K562 (cell line): Measurements from ENCODE around the gene NTPCR. TPM values are rescaled to one million over a fixed set of nuclear protein-coding genes. Genes with fewer than 3 reads are reported as not detected.
A peak's percentile ranks its signal among the peaks of the same experiment; 100 is the strongest.

ENCODE experiments used
- ELF2 ChIP-seq: fragments of 250-450 bp; sonication (Bioruptor Pico); IDR thresholded peaks from 2 replicates; pipeline ENCODE4 v1.5.0; 2021; ENCODE audit warnings: mild to moderate bottlenecking
- FUS ChIP-seq: fragments of 200-400 bp; formaldehyde crosslinking; optimal IDR thresholded peaks from 2 replicates; pipeline ENCODE3; 2017; ENCODE audit warnings: low read depth, low read length
- PHF8 ChIP-seq: fragments of 200-600 bp; sonication (generic); IDR thresholded peaks from 2 replicates; pipeline ENCODE4 v1.6.1; 2012; ENCODE audit warnings: mixed run types, mild to moderate bottlenecking, inconsistent platforms, low read length, moderate library complexity, borderline replicate concordance
- TAL1 ChIP-seq: fragments of 450-650 bp; IDR thresholded peaks from 2 replicates; pipeline ENCODE4 v1.6.1; 2016; ENCODE audit warnings: mild to moderate bottlenecking
- ZBTB7A ChIP-seq: IDR thresholded peaks from 2 replicates; pipeline ENCODE4 v1.6.1; 2011; ENCODE audit warnings: low read depth, mild to moderate bottlenecking, low read length, moderate library complexity, borderline replicate concordance; ENCODE audit not compliant: control insufficient read depth
- polyA plus RNA-seq, 8 experiments: library from polyadenylated mRNA; depleted of rRNA in 4 of 8; stranded (reverse) in 5 of 8; unstranded in 3 of 8; fragments of >200 nt; fragmentation: Nextera tagmentation in 2 of 8; fragmentation: Illumina TruSeq in 1 of 8; extraction: Ambion mirVana in 2 of 8; extraction: Trizol in 1 of 8; gene quantifications; 2 replicates each; pipeline versions ENCODE4 v1.2.1 to v1.2.3, GENCODE V29; 2011 to 2014; ENCODE audit warnings: inconsistent platforms in 1 of 8, missing spikeins in 1 of 8
- total RNA-seq, 7 experiments: library from RNA; depleted of rRNA in 6 of 7; stranded (reverse); fragments of >200 nt in 6 of 7; fragmentation: Illumina TruSeq in 2 of 7; extraction: Trizol in 2 of 7; gene quantifications; 2 replicates each; pipeline versions ENCODE4 v1.2.1 to v1.2.3, GENCODE V29; 2011 to 2021; ENCODE audit warnings: low replicate concordance in 1 of 7
- TF ChIP-seq, protein P1 (sequence below): fragments of 450-650 bp; IDR thresholded peaks from 2 replicates; pipeline ENCODE4 v1.6.1; 2014; ENCODE audit warnings: low read depth, mild to moderate bottlenecking, moderate library complexity, borderline replicate concordance
- TF ChIP-seq, protein P2 (sequence below): fragments of 250-450 bp; sonication (Bioruptor Pico); IDR thresholded peaks from 2 replicates; pipeline ENCODE4 v1.4.0; 2020; ENCODE audit warnings: mild to moderate bottlenecking, moderate library complexity
- TF ChIP-seq, protein P3 (sequence below), 3 experiments: fragments of 200-800 bp in 1 of 3; fragments of 250-450 bp in 1 of 3; fragments of 450-650 bp in 1 of 3; sonication (Bioruptor Pico) in 1 of 3; sonication (Bioruptor generic) in 1 of 3; formaldehyde crosslinking in 1 of 3; IDR thresholded peaks; 2 replicates each; pipeline versions ENCODE4 v1.6.1 to v1.8.0; 2016 to 2022; ENCODE audit warnings: mild to moderate bottlenecking in 2 of 3, missing genetic modification characterization in 2 of 3, missing compliant biosample characterization in 1 of 3, moderate library complexity in 1 of 3

NTPCR gene
- total and polyA plus RNA-seq, 9 of the 15 experiments (the other 6 are each of a cell fraction or from before 2014, with no cell fraction given): 19.3 to 105 (median 48.8) TPM

DNA sequence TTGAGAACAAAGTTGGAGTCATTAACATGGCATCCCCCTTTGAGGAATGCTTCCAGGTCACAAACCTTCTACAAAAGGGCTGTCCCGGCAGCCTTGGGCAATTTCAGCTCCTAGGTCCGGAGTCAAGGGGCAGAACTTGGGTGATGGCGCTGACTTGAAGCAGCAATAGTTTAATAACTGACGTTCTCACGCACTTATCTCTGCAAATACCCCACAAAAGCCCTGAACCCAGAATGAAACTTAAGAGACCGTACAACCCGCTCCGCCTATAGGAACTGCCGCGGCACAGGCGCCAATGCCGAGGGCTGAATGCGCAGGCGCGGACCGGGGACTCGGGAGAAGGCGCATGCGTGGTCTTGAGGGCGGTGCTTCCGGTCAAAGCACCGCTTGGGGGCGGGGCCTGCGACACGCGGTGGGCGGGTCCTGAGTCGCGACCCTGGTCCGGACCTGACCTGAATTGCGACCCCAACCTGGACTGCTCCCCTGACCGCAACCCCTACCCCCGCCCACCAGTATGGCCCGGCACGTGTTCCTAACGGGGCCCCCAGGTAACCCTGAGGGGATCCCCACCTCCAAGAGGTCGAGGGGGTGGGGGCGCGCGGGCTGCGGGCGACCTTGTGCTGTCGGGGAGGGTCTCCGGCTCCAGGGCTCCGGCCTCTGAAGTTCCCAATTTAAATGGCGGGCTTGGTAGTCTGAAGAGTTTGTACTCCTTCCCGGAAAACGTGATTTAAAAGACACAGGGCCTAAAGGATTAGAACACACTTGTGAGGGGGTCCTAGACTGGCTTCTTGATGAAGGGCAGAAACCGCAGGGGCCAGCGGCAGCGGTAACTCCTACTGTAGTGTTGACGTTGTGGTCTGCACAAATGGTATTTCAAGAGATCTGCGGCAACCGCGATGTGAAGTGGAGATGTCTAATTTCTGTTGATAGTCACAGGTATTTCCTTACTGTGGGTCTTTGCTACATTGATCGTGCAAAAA, at the start of gene NTPCR (continued):
- TF ChIP-seq PHF8 (peak; percentile 72; the same call in 1 of the 2 replicates), FUS (no peak), TAL1 (no peak), ELF2 (CRISPR knock-in tag) (no peak), ZBTB7A (peak; percentile 80)
- TF ChIP-seq, protein P1, sequence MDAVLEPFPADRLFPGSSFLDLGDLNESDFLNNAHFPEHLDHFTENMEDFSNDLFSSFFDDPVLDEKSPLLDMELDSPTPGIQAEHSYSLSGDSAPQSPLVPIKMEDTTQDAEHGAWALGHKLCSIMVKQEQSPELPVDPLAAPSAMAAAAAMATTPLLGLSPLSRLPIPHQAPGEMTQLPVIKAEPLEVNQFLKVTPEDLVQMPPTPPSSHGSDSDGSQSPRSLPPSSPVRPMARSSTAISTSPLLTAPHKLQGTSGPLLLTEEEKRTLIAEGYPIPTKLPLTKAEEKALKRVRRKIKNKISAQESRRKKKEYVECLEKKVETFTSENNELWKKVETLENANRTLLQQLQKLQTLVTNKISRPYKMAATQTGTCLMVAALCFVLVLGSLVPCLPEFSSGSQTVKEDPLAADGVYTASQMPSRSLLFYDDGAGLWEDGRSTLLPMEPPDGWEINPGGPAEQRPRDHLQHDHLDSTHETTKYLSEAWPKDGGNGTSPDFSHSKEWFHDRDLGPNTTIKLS: 0 out of 2 replicates have a peak, but pooled peaks have one; percentile 41
- TF ChIP-seq, protein P2, sequence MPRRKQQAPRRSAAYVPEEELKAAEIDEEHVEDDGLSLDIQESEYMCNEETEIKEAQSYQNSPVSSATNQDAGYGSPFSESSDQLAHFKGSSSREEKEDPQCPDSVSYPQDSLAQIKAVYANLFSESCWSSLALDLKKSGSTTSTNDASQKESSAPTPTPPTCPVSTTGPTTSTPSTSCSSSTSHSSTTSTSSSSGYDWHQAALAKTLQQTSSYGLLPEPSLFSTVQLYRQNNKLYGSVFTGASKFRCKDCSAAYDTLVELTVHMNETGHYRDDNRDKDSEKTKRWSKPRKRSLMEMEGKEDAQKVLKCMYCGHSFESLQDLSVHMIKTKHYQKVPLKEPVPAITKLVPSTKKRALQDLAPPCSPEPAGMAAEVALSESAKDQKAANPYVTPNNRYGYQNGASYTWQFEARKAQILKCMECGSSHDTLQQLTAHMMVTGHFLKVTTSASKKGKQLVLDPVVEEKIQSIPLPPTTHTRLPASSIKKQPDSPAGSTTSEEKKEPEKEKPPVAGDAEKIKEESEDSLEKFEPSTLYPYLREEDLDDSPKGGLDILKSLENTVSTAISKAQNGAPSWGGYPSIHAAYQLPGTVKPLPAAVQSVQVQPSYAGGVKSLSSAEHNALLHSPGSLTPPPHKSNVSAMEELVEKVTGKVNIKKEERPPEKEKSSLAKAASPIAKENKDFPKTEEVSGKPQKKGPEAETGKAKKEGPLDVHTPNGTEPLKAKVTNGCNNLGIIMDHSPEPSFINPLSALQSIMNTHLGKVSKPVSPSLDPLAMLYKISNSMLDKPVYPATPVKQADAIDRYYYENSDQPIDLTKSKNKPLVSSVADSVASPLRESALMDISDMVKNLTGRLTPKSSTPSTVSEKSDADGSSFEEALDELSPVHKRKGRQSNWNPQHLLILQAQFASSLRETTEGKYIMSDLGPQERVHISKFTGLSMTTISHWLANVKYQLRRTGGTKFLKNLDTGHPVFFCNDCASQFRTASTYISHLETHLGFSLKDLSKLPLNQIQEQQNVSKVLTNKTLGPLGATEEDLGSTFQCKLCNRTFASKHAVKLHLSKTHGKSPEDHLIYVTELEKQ: no peak
- TF ChIP-seq, protein P3, sequence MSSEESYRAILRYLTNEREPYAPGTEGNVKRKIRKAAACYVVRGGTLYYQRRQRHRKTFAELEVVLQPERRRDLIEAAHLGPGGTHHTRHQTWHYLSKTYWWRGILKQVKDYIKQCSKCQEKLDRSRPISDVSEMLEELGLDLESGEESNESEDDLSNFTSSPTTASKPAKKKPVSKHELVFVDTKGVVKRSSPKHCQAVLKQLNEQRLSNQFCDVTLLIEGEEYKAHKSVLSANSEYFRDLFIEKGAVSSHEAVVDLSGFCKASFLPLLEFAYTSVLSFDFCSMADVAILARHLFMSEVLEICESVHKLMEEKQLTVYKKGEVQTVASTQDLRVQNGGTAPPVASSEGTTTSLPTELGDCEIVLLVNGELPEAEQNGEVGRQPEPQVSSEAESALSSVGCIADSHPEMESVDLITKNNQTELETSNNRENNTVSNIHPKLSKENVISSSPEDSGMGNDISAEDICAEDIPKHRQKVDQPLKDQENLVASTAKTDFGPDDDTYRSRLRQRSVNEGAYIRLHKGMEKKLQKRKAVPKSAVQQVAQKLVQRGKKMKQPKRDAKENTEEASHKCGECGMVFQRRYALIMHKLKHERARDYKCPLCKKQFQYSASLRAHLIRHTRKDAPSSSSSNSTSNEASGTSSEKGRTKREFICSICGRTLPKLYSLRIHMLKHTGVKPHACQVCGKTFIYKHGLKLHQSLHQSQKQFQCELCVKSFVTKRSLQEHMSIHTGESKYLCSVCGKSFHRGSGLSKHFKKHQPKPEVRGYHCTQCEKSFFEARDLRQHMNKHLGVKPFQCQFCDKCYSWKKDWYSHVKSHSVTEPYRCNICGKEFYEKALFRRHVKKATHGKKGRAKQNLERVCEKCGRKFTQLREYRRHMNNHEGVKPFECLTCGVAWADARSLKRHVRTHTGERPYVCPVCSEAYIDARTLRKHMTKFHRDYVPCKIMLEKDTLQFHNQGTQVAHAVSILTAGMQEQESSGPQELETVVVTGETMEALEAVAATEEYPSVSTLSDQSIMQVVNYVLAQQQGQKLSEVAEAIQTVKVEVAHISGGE (CRISPR knock-in tag; IDR thresholded peaks at IDR 0.05): peak in 1 of 3 experiments; percentile 82; a peak in 2 of 6 replicates
